Aorta (tissue), 5 donors: ENCODE results near the gene CFH. TPM values are rescaled to one million over a fixed set of nuclear protein-coding genes. Genes with fewer than 3 reads are reported as not detected.
"Not testable (repeated sequence)": the region's sequence is repeated elsewhere in the genome, so short reads cannot be mapped to it uniquely, and the experiment has no call there.

Source experiments
- ATAC-seq: fragments of 200-7000 bp; cut with Tn5 transposase; one replicate; pipeline ENCODE4 v1.9.1; 2022; ENCODE audit warnings: moderate library complexity; ENCODE audit not compliant: low FRiP score
- DNase-seq, 2 donors: peaks; one replicate each; pipeline ENCODE4 v3.0.0-alpha.2; 2020
- H3K27ac ChIP-seq, 2 donors: one replicate each; pipeline ENCODE4 v1.5.1; 2013; ENCODE audit warnings: low read length in 2 of 2, mild to moderate bottlenecking in 2 of 2, moderate library complexity in 2 of 2, control low read depth in 1 of 2, inconsistent platforms in 1 of 2, low read depth in 1 of 2
- H3K27me3 ChIP-seq, 2 donors: one replicate each; pipeline ENCODE4 v1.6.1; 2013; ENCODE audit warnings: control low read depth in 1 of 2, low read length in 1 of 2, mild to moderate bottlenecking in 1 of 2, moderate library complexity in 1 of 2; ENCODE audit not compliant: insufficient read depth in 2 of 2, control insufficient read depth in 1 of 2
- H3K36me3 ChIP-seq, 2 donors: one replicate each; pipeline ENCODE4 v1.6.1; 2013; ENCODE audit warnings: control low read depth in 1 of 2, low read length in 1 of 2, mild to moderate bottlenecking in 1 of 2; ENCODE audit not compliant: insufficient read depth in 2 of 2, control insufficient read depth in 1 of 2
- H3K4me1 ChIP-seq, 2 donors: one replicate each; pipeline ENCODE4 v1.6.1; 2013; ENCODE audit warnings: low read length in 2 of 2, control low read depth in 1 of 2, mild to moderate bottlenecking in 1 of 2, moderate library complexity in 1 of 2; ENCODE audit not compliant: insufficient read depth in 2 of 2, control insufficient read depth in 1 of 2
- H3K4me3 ChIP-seq, 2 donors: one replicate each; pipeline ENCODE4 v1.5.1; 2013; ENCODE audit warnings: low read length in 2 of 2, control low read depth in 1 of 2, mild to moderate bottlenecking in 1 of 2
- H3K9me3 ChIP-seq: one replicate; pipeline ENCODE4 v1.6.1; 2013; ENCODE audit warnings: mild to moderate bottlenecking, low read length; ENCODE audit not compliant: control insufficient read depth
- WGBS, 2 donors: extraction: QIAGEN DNeasy Blood & Tissue Kit; methylation state at CpG; one replicate each; pipeline ENCODE4 v1.1.7; 2013; 5-methylcytosine and 5-hydroxymethylcytosine counted together
- intact Hi-C, 2 donors: fragments of 100-400 bp; cut with DNase I; formaldehyde crosslinking; loops; one replicate each; pipeline versions ENCODE4 v1.14.2 to v1.15.0; 2022
- polyA plus RNA-seq, 2 donors: library from polyadenylated mRNA; stranded (reverse); fragments of 200-250 nt; gene quantifications; one replicate each; pipeline ENCODE4 v1.2.3, GENCODE V29; 2013
- total RNA-seq, 2 donors: library from RNA; stranded (reverse); fragmentation: NEBNext Ultra II Directional; extraction: Animal tissue kit (Norgen Biotek cat#: 25700); gene quantifications; one replicate each; pipeline ENCODE4 v1.2.1, GENCODE V29; 2021
- donor health status: healthy with polysubstance abuse.
- donor health status: Bipolar disorder and iron deficiency.
- donor health status: DM: no; HTN: no; CAD: no.
- donor health status: DM: no; HTN: no; CAD: no.
- donor health status: DM: yes; HTN: yes; CAD: no.

Gene CFH
- total and polyA plus RNA-seq, 4 donors, result 82.8 to 647 (median 291) TPM

GRCh38 chr1:196701144-196701543 is 49.3 kb downstream of the CFH start:
- ATAC-seq, result no peak
- 83 to 90% methylated on average over 1 of the region's 1 CpG for WGBS, 2 donors
- DNase-seq, result no peak
- H3K9me3 ChIP-seq, result peaks cover 4% of the 10 kb centered on the region
- no peaks in the 10 kb centered on the region for H3K4me1 ChIP-seq
- H3K27ac ChIP-seq, result no peak overlapping the region
- no peaks in the 10 kb centered on the region for H3K27me3 ChIP-seq
- no peaks in the 10 kb centered on the region for H3K36me3 ChIP-seq
- no peak overlapping the region for H3K4me3 ChIP-seq
- intact Hi-C loops, result no loop called here

DNA sequence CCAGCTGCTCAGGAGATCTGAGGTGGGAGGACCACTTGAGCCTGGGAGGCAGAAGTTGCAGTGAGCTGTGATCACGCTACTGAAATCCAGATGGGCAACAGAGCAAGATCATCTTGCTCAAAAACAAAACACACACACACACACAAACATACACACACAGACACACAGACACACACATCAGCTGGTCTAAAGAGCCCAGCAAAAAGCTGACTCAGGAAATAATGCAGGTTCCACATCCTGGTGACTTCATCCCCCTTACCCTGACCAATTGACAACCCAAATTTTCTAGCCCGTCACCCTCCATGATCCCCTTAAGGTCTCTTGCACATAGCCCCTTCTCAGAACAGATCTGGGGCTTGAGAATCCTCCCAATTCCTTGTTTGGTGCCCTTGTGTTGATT is 58.0 kb downstream of the CFH start:
- H3K27ac ChIP-seq, H3K27me3 ChIP-seq, ATAC-seq, DNase-seq, H3K4me3 ChIP-seq, H3K9me3 ChIP-seq, H3K4me1 ChIP-seq, intact Hi-C loops, H3K36me3 ChIP-seq: not testable (repeated sequence)
- WGBS, 2 donors, result 83 to 85% methylated on average over 2 of the region's 2 CpGs

DNA sequence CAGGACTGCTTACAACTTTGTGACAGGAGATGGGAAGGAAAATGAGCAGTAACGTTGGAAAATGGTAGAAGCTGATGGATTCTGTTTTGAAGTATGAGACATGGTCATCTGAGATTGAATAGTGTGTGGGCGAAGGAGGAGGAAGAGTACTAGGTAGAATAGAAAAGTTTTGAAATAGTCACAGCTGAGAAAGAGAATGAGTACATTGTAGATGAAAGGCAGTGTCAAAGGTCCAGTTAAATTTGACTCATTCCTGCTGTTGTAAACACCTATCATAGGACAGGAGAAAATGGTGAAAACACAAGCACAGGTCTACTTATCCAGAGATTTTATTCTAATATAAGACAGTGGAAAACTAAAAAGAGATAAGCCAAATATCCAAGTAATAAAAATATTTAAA is 66.0 kb downstream of the CFH start:
- H3K4me3 ChIP-seq, result no peak overlapping the region
- H3K27ac ChIP-seq, result no peak overlapping the region
- WGBS, 2 donors, result 79 to 80% methylated on average over 2 of the region's 2 CpGs
- intact Hi-C loops, result no loop called here
- no peak for DNase-seq
- no peaks in the 10 kb centered on the region for H3K9me3 ChIP-seq
- no peaks in the 10 kb centered on the region for H3K4me1 ChIP-seq
- no peak for ATAC-seq
- H3K27me3 ChIP-seq, result no peaks in the 10 kb centered on the region
- H3K36me3 ChIP-seq, result no peaks in the 10 kb centered on the region

- no peak overlapping the region for H3K4me3 ChIP-seq
- no peak overlapping the region for H3K27ac ChIP-seq
- H3K4me1 ChIP-seq, result no peaks in the 10 kb centered on the region
- H3K9me3 ChIP-seq, result peaks cover 1% of the 10 kb centered on the region
- intact Hi-C loops, result no loop called here
- no peaks in the 10 kb centered on the region for H3K36me3 ChIP-seq
- no peaks in the 10 kb centered on the region for H3K27me3 ChIP-seq
- ATAC-seq, result peak; percentile 33
- no peak for DNase-seq
- 85 to 87% methylated on average over 14 of the region's 14 CpGs for WGBS, 2 donors
Observed at GRCh38 chr1:196723325-196724185, 71.7 kb downstream of the CFH start.

- Histone ChIP-seq H3K4me3 (no peak overlapping the region), H3K27me3 (no peaks in the 10 kb centered on the region), H3K36me3 (no peaks in the 10 kb centered on the region), H3K4me1 (no peaks in the 10 kb centered on the region), H3K9me3 (peaks cover 1% of the 10 kb centered on the region), H3K27ac (no peak overlapping the region)
- intact Hi-C loops, result no loop called here
- WGBS, 2 donors, result 93 to 95% methylated on average over 2 of the region's 2 CpGs
- ATAC-seq, result no peak
- no peak for DNase-seq
Observed at GRCh38 chr1:196732526-196732925, 80.7 kb downstream of the CFH start.

- intact Hi-C loops, result no loop called here
- 67 to 72% methylated on average over 11 of the region's 11 CpGs for WGBS, 2 donors
- no peak overlapping the region for H3K4me3 ChIP-seq
- no peak for ATAC-seq
- no peak for DNase-seq
- no peaks in the 10 kb centered on the region for H3K27me3 ChIP-seq
- peaks cover 1% of the 10 kb centered on the region for H3K9me3 ChIP-seq
- H3K4me1 ChIP-seq, result no peaks in the 10 kb centered on the region
- no peaks in the 10 kb centered on the region for H3K36me3 ChIP-seq
- no peak overlapping the region for H3K27ac ChIP-seq
Observed at GRCh38 chr1:196733091-196733970, 81.5 kb downstream of the CFH start.

- H3K4me3 ChIP-seq, result no peak overlapping the region
- H3K27me3 ChIP-seq, result no peaks in the 10 kb centered on the region
- H3K36me3 ChIP-seq, result no peaks in the 10 kb centered on the region
- no peak for ATAC-seq
- peaks cover 6% of the 10 kb centered on the region for H3K9me3 ChIP-seq
- no peak overlapping the region for H3K27ac ChIP-seq
- H3K4me1 ChIP-seq, result no peaks in the 10 kb centered on the region
- no peak for DNase-seq
- intact Hi-C loops, result no loop called here
Observed at GRCh38 chr1:196734006-196734405, 82.2 kb downstream of the CFH start.

DNA sequence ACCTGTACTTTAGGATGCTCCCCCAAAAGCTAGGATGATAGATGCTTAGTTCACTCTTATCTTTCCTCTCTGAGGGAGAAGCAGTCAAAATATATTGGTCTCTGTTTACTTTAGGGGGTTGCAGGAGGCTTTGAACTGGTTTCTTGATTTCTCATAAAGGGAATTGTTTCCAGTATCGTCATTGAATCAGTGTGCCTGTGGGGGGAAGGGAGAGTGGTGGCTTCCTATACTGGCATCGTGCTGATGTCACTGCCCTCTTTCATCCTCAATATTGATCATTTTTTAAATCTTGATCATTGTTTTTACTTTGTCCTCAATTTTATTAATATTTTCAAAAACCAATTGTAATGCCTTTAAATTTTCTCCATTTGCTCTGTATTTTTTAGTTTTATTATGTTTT is 82.6 kb downstream of the CFH start:
- H3K27ac ChIP-seq, result no peak overlapping the region
- H3K4me3 ChIP-seq, result no peak overlapping the region
- no peaks in the 10 kb centered on the region for H3K27me3 ChIP-seq
- no peaks in the 10 kb centered on the region for H3K36me3 ChIP-seq
- H3K9me3 ChIP-seq, result peaks cover 6% of the 10 kb centered on the region
- intact Hi-C loops, result no loop called here
- no peaks in the 10 kb centered on the region for H3K4me1 ChIP-seq
- DNase-seq, result no peak
- 81 to 87% methylated on average over 2 of the region's 2 CpGs for WGBS, 2 donors
- no peak for ATAC-seq

- H3K9me3 ChIP-seq, result peaks cover 6% of the 10 kb centered on the region
- no peaks in the 10 kb centered on the region for H3K36me3 ChIP-seq
- no peak overlapping the region for H3K4me3 ChIP-seq
- H3K4me1 ChIP-seq, result no peaks in the 10 kb centered on the region
- H3K27me3 ChIP-seq, result no peaks in the 10 kb centered on the region
- ATAC-seq, result no peak
- no peak overlapping the region for H3K27ac ChIP-seq
- DNase-seq, result no peak
- intact Hi-C loops, result no loop called here
Observed at GRCh38 chr1:196738730-196739129, 86.9 kb downstream of the CFH start.
